DND-41 (cell line): Measurements from ENCODE around the gene EFNB3.

Experiments used
- ATAC-seq: fragments of 200-7000 bp; cut with Tn5 transposase; 3 replicates; pipeline ENCODE4 v1.9.1; 2021; ENCODE audit warnings: low read depth; ENCODE audit not compliant: insufficient read depth
- DNase-seq: peaks from one replicate; pipeline ENCODE4 v3.0.0-alpha.2; 2020
- H2AFZ ChIP-seq: 2 replicates; pipeline ENCODE4 v1.6.0; 2012; ENCODE audit warnings: low read depth, low read length
- H3K27ac ChIP-seq: 2 replicates; pipeline ENCODE4 v1.5.1; 2012; ENCODE audit warnings: low read length, inconsistent platforms
- H3K27me3 ChIP-seq: fragments of 200-600 bp; sonication (generic); 2 replicates; pipeline ENCODE4 v1.6.0; 2012; ENCODE audit warnings: low read length, mild to moderate bottlenecking, inconsistent platforms; ENCODE audit not compliant: insufficient read depth, poor library complexity
- H3K36me3 ChIP-seq: 2 replicates; pipeline ENCODE4 v1.5.1; 2012; ENCODE audit warnings: low read length, inconsistent platforms; ENCODE audit not compliant: insufficient read depth
- H3K4me1 ChIP-seq: 2 replicates; pipeline ENCODE4 v1.5.1; 2012; ENCODE audit warnings: mild to moderate bottlenecking, low read length; ENCODE audit not compliant: insufficient read depth
- H3K4me2 ChIP-seq: 2 replicates; pipeline ENCODE4 v1.6.0; 2012; ENCODE audit warnings: mild to moderate bottlenecking, moderate library complexity, low read length, inconsistent platforms; ENCODE audit not compliant: insufficient read depth
- H3K4me3 ChIP-seq, 2 experiments: fragments of 200-600 bp in 1 of 2; shearing (Covaris generic) in 1 of 2; 2 replicates each; pipeline ENCODE4 v1.5.1; 2012 to 2016; ENCODE audit warnings: inconsistent platforms in 2 of 2, low read length in 2 of 2, mild to moderate bottlenecking in 2 of 2, low read depth in 1 of 2, moderate library complexity in 1 of 2
- H3K79me2 ChIP-seq: 2 replicates; pipeline ENCODE4 v1.6.0; 2012; ENCODE audit warnings: low read length, inconsistent platforms; ENCODE audit not compliant: insufficient read depth
- H3K9ac ChIP-seq: 2 replicates; pipeline ENCODE4 v1.6.0; 2012; ENCODE audit warnings: low read depth, mild to moderate bottlenecking, inconsistent platforms, low read length, moderate library complexity
- H3K9me3 ChIP-seq: 2 replicates; pipeline ENCODE4 v1.5.1; 2012; ENCODE audit warnings: low read length, moderate library complexity, mild to moderate bottlenecking, inconsistent platforms; ENCODE audit not compliant: insufficient read depth, severe bottlenecking
- H4K20me1 ChIP-seq: 2 replicates; pipeline ENCODE4 v1.6.0; 2012; ENCODE audit warnings: low read length; ENCODE audit not compliant: insufficient read depth
- CTCF ChIP-seq: IDR thresholded peaks from 2 replicates; pipeline ENCODE4 v1.5.1; 2012; ENCODE audit warnings: borderline replicate concordance, low read length, moderate library complexity, mild to moderate bottlenecking; ENCODE audit not compliant: poor library complexity, severe bottlenecking; ENCODE audit errors: extremely low read depth
- EZH2 ChIP-seq: IDR thresholded peaks from 3 replicates; pipeline ENCODE4 v1.6.1; 2012; ENCODE audit warnings: borderline replicate concordance, low read depth, mild to moderate bottlenecking, moderate library complexity, low read length, inconsistent platforms; ENCODE audit not compliant: severe bottlenecking

EFNB3 gene

GRCh38 chr17:7701681-7702080 lies 3.3 kb upstream of the EFNB3 start:
- ATAC-seq, result no peak

GRCh38 chr17:7702776-7703175 lies 2.2 kb upstream of the EFNB3 start:
- Histone ChIP-seq H3K4me2 (no peak overlapping the region), H3K4me3 (no peak overlapping the region), H3K9ac (no peak overlapping the region), H3K36me3 (peaks cover 32% of the 10 kb centered on the region), H3K27ac (no peak overlapping the region), H3K4me1 (no peaks in the 10 kb centered on the region), H3K79me2 (no peaks in the 10 kb centered on the region), H3K27me3 (peaks cover 6% of the 10 kb centered on the region), H4K20me1 (peaks cover 21% of the 10 kb centered on the region; the same call in 1 of the 2 replicates), H3K9me3 (no peaks in the 10 kb centered on the region), H2AFZ (no peak overlapping the region)
- TF ChIP-seq EZH2 (no peak), CTCF (no peak)
- no peak for DNase-seq
- ATAC-seq, result no peak

More at GRCh38 chr17:7701681-7702080, 3.3 kb upstream of the EFNB3 start:
- Histone ChIP-seq H4K20me1 (peaks cover 17% of the 10 kb centered on the region; the same call in 1 of the 2 replicates), H3K4me3 (no peak overlapping the region), H3K27me3 (peaks cover 6% of the 10 kb centered on the region), H3K4me2 (no peak overlapping the region), H3K79me2 (no peaks in the 10 kb centered on the region), H3K27ac (no peak overlapping the region), H2AFZ (no peak overlapping the region), H3K36me3 (peaks cover 36% of the 10 kb centered on the region), H3K4me1 (no peaks in the 10 kb centered on the region), H3K9me3 (no peaks in the 10 kb centered on the region), H3K9ac (no peak overlapping the region)
- TF ChIP-seq EZH2 (no peak), CTCF (no peak)
- no peak for DNase-seq

DNA sequence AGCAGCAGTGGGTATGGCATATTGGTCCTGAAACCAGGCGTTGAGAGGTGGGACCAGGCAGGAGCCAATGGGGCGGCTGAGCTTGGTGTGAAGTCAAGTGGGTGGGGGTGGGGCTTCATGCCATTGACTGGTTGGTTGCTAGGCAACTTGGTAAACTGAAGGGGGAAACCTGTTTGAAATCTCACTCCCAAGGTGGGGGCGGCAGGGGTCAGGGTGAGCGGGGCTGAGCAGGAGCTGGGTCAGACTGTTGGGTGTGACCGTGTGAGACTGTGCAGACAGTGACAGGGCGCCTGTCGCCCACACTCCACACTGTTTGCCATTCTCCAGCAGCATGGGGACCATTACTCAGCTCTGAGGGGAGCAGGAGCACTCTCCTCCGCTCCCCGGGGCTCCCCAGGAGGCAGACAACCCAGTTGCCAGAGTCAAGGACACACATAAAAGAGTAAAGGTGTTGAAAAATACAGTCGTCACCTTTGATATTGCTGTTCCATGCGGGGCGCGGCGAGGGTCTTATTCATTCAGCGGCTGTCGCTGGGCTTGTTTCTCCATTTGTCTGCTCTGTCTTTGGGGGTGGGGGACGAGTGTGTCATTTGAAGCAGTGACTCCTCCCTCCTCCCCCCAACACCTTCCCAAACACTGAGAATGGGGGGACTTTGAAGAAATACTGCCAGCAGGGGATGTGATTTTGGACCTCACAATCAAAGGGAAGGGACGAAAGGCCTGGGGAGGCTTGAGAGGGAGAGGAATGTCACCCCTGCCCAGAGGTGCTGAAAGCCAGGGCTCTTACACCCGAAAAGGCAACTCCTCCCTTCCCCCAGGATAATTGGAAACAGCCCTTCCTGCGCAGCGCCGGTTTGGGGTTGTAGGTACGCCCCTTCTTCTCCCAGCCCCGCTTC lies 1.2 kb upstream of the EFNB3 start:
- peaks cover 6% of the 10 kb centered on the region for H3K27me3 ChIP-seq
- no peaks in the 10 kb centered on the region for H3K4me1 ChIP-seq
- no peak for DNase-seq
- no peaks in the 10 kb centered on the region for H3K79me2 ChIP-seq
- H2AFZ ChIP-seq, result no peak overlapping the region
- peak; percentile 51 for ATAC-seq
- peaks cover 21% of the 10 kb centered on the region; the same call in 1 of the 2 replicates for H4K20me1 ChIP-seq
- no peak overlapping the region for H3K4me3 ChIP-seq
- H3K36me3 ChIP-seq, result peaks cover 27% of the 10 kb centered on the region
- no peaks in the 10 kb centered on the region for H3K9me3 ChIP-seq
- no peak overlapping the region for H3K9ac ChIP-seq
- no peak for TF ChIP-seq CTCF
- no peak for TF ChIP-seq EZH2
- no peak overlapping the region for H3K27ac ChIP-seq
- H3K4me2 ChIP-seq, result no peak overlapping the region
